ENCODE data around the gene KCNK7. TPM values are rescaled to one million over a fixed set of nuclear protein-coding genes. Genes with fewer than 3 reads are reported as not detected.
A peak's percentile ranks its signal among the peaks of the same experiment; 100 is the strongest.

The KCNK7 gene
- total RNA-seq, 1 experiment from 2014 or later: 0.69 TPM

GRCh38 chr11:65574109-65574810 lies 21.3 kb downstream of the KCNK7 start:
- in situ Hi-C loops (cut with HindIII; ENCODE audit: low pct_unique_long_range_greater_than_20kb, low sequenced_read_pairs): no loop called here
- intact Hi-C loops (cut with micrococcal nuclease; ENCODE audit: unreplicated experiment): no loop called here
- H3K9me3 ChIP-seq (ENCODE audit: control insufficient read depth, insufficient read depth, low read depth, low read length): no peaks in the 10 kb centered on the region
- no peak for TF ChIP-seq REST (IDR thresholded peaks at IDR 0.05; ENCODE audit: insufficient read depth in 1 of 2, low read depth in 2 of 2, low read length in 1 of 2)
- peak; percentile 65; the same call in 1 of the 2 replicates for TF ChIP-seq SIN3A (IDR thresholded peaks at IDR 0.05; ENCODE audit: borderline replicate concordance, insufficient read depth, low read depth, low read length)
- 0 out of 2 replicates have a peak, but pooled peaks have one; percentile 19 for TF ChIP-seq POLR2AphosphoS5 (IDR thresholded peaks at IDR 0.05; ENCODE audit: low read depth, low read length)
- peak; percentile 100 for TF ChIP-seq CTCF (IDR thresholded peaks at IDR 0.05)
- no peak for TF ChIP-seq TCF7L2 (IDR thresholded peaks at IDR 0.05; ENCODE audit: low read depth, low read length)
- H3K4me1 ChIP-seq (ENCODE audit: control insufficient read depth, insufficient read depth, low read length): peaks cover 50% of the 10 kb centered on the region
- H3K36me3 ChIP-seq (ENCODE audit: control insufficient read depth, insufficient read depth, low read length): no peaks in the 10 kb centered on the region; the same call in 1 of the 2 replicates
- H3K27ac ChIP-seq (ENCODE audit: low read length): peak overlapping the region; percentile 99
- DNase-seq (ENCODE audit: low read depth, low spot score): no peak
- CTCF ChIA-PET: interaction anchor here (2.2 kb wide), 1 partner anchor 20 kb away, joined by 7 read pairs; no protein-coding TSS in a partner anchor
- H3K27me3 ChIP-seq (ENCODE audit: control insufficient read depth, insufficient read depth, low read length): no peaks in the 10 kb centered on the region
- BruUV-seq (replicated peaks): no TSS peak
- H3K4me3 ChIP-seq (ENCODE audit: low read depth in 2 of 2, low read length in 2 of 2): peak overlapping the region; percentile 82 to 93
- POLR2A ChIA-PET: no interaction called here
- ATAC-seq: peak; percentile 53

GRCh38 chr11:65573391-65574079 lies 22.1 kb downstream of the KCNK7 start:
- peak overlapping the region; percentile 83 for H3K27ac ChIP-seq (ENCODE audit: low read length)
- ATAC-seq: no peak
- no peaks in the 10 kb centered on the region for H3K9me3 ChIP-seq (ENCODE audit: control insufficient read depth, insufficient read depth, low read depth, low read length)
- ChIA-PET CTCF (interaction anchor here (1.5 to 2.6 kb wide), 2 partner anchors 21 to 157 kb away, joined by 3 to 9 read pairs; partner anchors contain the start of gene KCNK7), POLR2A (interaction anchor here (1.5 kb wide), 1 partner anchor 75 kb away, joined by 6 read pairs; the partner anchor contains the start of gene MALAT1)
- no peak for DNase-seq (ENCODE audit: low read depth, low spot score)
- in situ Hi-C loops (cut with HindIII; ENCODE audit: low pct_unique_long_range_greater_than_20kb, low sequenced_read_pairs) (no loop called here), intact Hi-C loops (cut with micrococcal nuclease; ENCODE audit: unreplicated experiment) (no loop called here)
- no peaks in the 10 kb centered on the region for H3K27me3 ChIP-seq (ENCODE audit: control insufficient read depth, insufficient read depth, low read length)
- TF ChIP-seq POLR2AphosphoS5 (IDR thresholded peaks at IDR 0.05; ENCODE audit: low read depth, low read length): no peak
- TF ChIP-seq REST (IDR thresholded peaks at IDR 0.05; ENCODE audit: insufficient read depth in 1 of 2, low read depth in 2 of 2, low read length in 1 of 2): peak in 1 of 2 experiments; percentile 32; a peak in 1 of 4 replicates
- H3K4me3 ChIP-seq (ENCODE audit: low read depth in 2 of 2, low read length in 2 of 2): peak overlapping the region; percentile 82 to 93
- H3K4me1 ChIP-seq (ENCODE audit: control insufficient read depth, insufficient read depth, low read length): peaks cover 49% of the 10 kb centered on the region
- H3K36me3 ChIP-seq (ENCODE audit: control insufficient read depth, insufficient read depth, low read length): no peaks in the 10 kb centered on the region; the same call in 1 of the 2 replicates
- no TSS peak for BruUV-seq (replicated peaks)

Data from Panc1 (cell line).